ENCODE results near the gene CLCN6.

Gene CLCN6

DNA sequence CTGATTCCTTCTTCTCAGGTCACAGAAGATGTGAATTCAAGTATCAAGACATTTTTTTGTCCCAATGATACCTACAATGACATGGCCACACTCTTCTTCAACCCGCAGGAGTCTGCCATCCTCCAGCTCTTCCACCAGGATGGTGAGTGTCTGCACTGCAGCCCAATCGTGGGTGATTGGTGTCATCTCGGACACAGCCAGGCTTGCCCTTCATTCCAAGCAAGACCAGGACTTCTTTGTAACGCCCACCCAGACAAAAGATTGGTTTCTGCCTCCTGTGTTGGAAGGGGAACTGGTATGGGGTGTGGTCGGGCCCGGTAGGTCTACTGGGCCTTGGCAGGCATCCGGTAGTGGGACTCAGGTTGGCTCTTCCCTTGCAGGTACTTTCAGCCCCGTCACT, 27.5 kb downstream of the CLCN6 start:
- DNase-seq (ENCODE audit: insufficient read length, low spot score), result no peak
- FAIRE-seq, result no peak
- TF ChIP-seq, protein P1, sequence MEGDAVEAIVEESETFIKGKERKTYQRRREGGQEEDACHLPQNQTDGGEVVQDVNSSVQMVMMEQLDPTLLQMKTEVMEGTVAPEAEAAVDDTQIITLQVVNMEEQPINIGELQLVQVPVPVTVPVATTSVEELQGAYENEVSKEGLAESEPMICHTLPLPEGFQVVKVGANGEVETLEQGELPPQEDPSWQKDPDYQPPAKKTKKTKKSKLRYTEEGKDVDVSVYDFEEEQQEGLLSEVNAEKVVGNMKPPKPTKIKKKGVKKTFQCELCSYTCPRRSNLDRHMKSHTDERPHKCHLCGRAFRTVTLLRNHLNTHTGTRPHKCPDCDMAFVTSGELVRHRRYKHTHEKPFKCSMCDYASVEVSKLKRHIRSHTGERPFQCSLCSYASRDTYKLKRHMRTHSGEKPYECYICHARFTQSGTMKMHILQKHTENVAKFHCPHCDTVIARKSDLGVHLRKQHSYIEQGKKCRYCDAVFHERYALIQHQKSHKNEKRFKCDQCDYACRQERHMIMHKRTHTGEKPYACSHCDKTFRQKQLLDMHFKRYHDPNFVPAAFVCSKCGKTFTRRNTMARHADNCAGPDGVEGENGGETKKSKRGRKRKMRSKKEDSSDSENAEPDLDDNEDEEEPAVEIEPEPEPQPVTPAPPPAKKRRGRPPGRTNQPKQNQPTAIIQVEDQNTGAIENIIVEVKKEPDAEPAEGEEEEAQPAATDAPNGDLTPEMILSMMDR (IDR thresholded peaks at IDR 0.05; ENCODE audit: insufficient read depth, missing control alignments), result no peak

DNA sequence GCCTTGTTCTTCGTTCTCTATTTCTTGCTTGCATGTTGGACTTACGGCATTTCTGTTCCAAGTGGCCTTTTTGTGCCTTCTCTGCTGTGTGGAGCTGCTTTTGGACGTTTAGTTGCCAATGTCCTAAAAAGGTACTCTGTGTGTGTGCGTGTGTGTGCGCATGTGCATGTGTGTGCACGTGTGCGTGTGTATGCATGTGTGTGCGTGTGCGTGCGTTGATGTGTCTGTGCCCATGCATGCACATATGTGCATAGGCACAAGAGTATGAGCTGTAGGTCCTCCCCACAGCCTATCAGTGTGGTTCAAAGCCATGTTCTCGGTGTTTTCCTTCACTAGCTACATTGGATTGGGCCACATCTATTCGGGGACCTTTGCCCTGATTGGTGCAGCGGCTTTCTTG, 27.9 kb downstream of the CLCN6 start:
- DNase-seq (ENCODE audit: insufficient read length, low spot score) (no peak), FAIRE-seq (no peak)
- TF ChIP-seq, protein P1 (IDR thresholded peaks at IDR 0.05; ENCODE audit: insufficient read depth, missing control alignments), result no peak

DNA sequence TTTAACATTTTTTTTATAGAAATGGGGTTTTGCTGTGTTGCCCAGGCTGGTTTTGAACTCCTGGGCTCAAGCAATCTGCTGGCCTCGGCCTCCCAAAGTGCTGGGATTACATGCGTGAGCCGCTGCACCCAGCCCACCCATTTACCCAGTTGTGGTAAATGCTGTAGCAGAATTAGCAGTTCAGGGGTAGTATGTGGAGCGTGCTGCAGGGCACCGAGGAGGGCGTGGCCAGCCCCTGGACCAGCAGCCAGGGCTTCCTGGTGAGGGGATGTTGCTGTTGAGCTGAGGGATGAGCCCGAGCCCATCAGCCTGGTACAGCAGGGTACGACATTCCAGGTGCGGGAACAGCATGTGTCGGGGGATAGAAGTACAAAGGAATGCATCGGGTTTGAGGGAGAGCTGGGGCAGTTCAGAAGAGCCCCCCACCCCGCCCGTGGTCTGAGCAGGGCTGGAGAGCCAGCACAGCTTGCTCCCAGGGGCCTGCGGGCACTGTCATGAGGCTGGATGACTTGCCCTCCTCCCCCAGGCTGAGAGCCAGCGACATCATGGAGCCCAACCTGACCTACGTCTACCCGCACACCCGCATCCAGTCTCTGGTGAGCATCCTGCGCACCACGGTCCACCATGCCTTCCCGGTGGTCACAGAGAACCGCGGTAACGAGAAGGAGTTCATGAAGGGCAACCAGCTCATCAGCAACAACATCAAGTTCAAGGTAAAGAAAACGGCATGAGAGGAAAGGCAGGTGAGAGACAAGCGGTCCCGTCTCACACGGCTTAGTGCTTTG, 29.6 kb downstream of the CLCN6 start:
- FAIRE-seq (no peak), DNase-seq (ENCODE audit: insufficient read length, low spot score) (no peak)
- TF ChIP-seq, protein P1 (IDR thresholded peaks at IDR 0.05; ENCODE audit: insufficient read depth, missing control alignments), result no peak

DNA sequence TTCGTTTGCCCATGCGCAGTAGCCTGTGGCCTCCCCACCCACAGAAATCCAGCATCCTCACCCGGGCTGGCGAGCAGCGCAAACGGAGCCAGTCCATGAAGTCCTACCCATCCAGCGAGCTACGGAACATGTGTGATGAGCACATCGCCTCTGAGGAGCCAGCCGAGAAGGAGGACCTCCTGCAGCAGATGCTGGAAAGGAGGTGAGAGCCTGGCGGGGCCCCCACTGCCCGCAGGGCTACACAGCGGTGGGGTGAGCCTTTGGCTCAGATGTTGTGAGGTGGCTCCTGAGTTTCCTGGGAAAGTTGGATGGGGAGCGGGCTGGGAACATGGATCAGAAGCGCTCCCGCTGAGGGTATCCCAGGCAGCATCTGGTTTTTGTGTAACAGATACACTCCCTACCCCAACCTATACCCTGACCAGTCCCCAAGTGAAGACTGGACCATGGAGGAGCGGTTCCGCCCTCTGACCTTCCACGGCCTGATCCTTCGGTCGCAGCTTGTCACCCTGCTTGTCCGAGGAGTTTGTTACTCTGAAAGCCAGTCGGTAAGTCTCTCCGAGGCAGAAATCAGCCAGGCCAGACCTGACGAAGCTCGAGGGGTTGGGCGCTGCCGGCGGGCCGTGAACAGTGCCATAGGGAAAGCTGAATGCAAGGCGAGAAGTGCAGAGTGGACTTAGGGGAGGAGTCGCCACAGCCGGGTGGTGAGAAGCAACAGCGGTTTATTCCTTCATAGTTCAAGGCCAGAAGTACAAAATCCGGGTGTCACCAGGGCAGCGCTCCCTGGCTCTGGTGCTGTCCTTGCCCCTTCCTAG, 31.2 kb downstream of the CLCN6 start:
- FAIRE-seq, result no peak

DNA sequence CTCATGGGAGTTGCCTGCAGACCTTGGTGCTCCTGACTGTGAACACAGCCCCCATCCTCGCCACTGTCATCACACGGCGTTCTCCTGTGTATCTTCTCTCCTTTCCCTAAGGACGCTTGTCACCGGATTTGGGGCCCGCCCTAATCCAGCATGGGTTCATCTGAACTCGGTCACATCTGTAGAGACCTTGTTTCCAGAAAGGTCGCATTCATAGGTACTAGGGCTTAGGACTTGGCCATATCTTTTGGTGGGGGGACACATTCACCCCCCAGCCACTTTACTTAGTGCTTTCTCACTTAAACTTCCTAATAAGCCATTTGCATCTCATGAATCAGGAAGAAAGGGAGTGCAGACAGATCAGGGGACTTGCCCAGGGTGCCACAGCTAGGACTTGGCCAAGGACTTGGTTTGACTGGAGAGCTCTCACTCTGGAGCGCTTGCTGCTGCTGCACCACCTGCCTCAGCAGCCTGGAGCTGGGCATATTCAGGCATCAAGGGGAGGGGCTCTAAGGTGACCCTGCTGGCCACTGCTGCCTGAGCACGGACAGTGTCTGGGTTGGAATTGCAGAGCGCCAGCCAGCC, 31.9 kb downstream of the CLCN6 start:
- TF ChIP-seq, protein P1 (IDR thresholded peaks at IDR 0.05; ENCODE audit: insufficient read depth, missing control alignments), result no peak
- FAIRE-seq (no peak), DNase-seq (ENCODE audit: insufficient read length, low spot score) (no peak)

More for the DNA sequence above, 31.2 kb downstream of the CLCN6 start:
- TF ChIP-seq, protein P1 (IDR thresholded peaks at IDR 0.05; ENCODE audit: insufficient read depth, missing control alignments), result no peak
- no peak for DNase-seq (ENCODE audit: insufficient read length, low spot score)

DNA sequence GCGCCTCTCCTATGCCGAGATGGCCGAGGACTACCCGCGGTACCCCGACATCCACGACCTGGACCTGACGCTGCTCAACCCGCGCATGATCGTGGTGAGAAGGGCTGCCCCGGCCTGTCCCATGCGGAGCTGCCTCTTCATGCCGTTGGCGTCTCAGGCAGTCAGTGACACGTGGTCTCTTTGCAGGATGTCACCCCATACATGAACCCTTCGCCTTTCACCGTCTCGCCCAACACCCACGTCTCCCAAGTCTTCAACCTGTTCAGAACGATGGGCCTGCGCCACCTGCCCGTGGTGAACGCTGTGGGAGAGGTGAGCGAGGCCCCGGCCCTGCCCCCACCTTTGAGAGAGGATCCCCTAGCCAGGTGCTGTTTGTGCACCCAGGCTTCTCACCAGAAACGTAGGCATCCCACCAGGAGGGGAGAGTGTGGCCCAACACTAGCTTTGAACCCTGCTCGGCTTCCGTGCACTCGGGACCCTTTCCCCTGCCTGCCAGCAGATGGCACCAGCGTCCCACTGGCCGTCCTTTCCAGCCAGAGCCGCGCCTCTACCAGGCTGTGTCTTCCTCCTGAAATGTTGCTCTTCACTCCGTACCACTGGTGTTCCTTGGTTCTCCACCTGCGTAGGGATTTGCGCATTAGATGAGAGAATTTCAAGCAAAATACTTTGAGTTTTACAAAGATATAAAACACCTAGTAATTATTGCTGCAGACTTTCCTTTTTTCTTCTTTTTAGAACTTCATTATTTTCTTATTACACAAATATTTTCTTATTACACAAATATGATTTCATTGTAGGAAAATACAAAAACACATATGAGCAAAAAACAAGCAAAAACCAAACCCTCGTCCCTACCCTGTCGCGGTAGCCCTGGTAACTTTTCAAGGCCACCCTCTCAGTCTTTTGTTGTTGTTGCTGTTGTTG, 32.6 kb downstream of the CLCN6 start:
- DNase-seq (ENCODE audit: insufficient read length, low spot score) (peak; percentile 76), FAIRE-seq (no peak)
- TF ChIP-seq, protein P1 (IDR thresholded peaks at IDR 0.05; ENCODE audit: insufficient read depth, missing control alignments), result peak; percentile 96
